ENCODE results near the gene TRIM41.

Gene TRIM41

DNA sequence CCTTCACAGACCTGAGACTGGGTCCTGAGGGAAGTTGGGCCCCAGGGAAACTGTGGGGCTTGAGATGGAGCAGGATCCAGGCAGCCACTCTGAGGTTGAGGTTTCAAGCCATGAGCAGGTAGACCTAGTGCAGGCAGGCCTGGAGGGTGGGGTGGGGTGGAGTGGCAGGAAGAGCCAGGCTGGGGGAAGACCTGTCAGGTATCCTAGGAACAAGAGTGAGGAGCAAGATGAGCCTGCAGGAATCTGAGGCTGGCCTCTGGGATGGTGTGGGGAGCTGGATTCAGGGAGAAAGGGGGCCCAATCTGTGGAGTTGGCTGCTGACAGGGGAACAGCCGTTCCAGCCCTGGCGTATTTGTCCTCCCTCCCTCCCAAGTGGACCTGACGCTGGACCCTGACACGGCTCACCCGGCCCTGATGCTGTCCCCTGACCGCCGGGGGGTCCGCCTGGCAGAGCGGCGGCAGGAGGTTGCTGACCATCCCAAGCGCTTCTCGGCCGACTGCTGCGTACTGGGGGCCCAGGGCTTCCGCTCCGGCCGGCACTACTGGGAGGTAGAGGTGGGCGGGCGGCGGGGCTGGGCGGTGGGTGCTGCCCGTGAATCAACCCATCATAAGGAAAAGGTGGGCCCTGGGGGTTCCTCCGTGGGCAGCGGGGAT is 10.8 kb downstream of the TRIM41 start:
- no peak for FAIRE-seq

DNA sequence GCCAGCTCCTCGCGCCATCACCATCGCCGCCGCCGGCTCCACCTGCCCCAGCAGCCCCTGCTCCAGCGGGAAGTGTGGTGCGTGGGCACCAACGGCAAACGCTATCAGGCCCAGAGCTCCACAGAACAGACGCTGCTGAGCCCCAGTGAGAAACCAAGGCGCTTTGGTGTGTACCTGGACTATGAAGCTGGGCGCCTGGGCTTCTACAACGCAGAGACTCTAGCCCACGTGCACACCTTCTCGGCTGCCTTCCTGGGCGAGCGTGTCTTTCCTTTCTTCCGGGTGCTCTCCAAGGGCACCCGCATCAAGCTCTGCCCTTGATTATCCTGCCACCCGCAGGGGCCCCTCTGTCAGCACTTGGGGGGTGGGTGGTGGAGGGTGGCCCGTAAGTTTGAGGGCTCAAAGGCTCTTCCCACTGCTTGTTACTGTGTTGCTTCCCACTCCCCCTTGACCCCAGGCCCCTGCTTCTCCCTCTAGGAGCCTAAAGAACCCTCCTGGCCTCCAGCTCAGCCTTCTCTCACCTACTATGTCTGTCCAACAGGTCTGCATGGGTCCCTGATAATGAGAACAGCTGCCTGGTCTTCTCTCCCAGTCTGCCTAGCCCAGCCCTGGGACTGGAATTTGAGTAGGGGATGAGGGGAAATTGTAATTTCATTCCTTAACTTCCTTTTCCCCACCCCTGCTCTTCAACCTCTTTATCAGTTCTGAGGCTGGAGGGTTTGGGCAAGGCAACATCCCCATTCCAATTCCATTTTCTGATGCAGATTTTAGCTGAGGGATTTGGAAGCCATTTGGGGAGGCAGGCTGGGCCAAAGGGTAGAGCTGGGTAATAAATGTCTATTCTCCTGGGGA is 11.6 kb downstream of the TRIM41 start:
- no peak for FAIRE-seq

DNA sequence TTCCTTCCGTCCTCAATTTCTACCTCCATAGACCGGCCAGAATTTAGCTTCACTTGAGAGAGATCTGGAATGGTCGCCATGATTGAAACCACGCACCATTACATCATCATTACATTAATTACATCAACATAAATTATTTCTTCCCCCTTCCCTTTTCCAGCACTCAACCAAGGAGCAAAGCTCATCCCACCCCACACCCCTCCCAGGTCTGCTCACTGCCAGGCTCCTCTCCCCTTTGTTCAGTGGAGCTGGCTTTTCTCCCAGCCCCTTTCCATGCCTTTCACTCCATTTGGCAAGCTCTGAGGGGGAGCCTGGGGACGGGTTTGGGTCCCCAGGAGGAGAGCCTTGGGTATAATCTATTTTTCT is 12.2 kb downstream of the TRIM41 start:
- FAIRE-seq: no peak

DNA sequence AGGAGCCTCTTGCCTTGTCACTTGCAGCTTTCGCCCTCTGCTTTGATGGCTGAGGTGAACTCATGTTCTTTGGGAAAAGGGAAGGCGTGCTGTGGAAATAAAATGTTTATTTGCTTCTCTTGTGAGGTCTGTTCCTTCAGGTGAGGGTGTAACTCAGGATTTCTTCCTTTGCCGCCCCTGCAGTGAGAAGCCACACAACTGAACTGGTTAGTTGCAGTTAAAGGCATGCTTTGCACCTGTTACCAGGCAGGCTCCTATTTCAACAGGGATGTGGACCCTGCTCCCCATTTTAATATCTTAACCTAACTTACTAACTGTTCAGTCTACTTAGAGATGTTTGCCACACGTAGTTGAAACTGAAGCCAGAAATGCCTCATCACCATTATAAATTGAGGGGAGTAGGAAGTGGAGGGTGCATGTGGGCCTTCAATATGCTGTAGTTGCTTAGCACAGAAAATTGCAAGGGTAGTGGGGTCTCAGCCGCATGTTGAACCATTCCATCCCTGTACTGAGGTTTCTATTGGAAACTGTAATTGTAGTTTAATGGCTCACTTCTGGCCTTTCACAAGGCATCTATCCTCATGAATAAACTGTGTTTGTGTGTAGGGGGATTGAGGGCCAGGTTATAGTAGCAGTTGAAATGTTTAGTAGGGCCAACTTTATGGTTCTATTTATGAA is 12.7 kb downstream of the TRIM41 start:
- no peak for FAIRE-seq

DNA sequence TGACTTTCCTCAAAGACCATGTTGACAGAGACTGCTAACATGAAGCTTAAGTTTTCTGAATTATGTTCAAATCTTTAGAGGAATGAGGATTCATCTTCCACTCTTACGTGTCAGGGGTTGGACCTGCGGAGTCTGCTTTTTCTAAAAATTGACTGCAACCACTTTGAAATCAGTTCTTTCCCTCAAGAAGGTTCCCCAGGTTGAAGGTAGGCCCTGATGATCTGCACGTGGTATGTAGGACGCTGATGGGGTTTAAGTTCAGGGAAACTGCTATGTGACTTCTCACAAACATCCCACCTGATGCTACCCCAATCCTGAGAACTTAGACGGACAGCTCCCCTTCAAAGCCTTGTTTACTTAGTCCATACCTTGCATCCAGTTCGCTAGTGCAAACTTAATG is 13.4 kb downstream of the TRIM41 start:
- FAIRE-seq: no peak

DNA sequence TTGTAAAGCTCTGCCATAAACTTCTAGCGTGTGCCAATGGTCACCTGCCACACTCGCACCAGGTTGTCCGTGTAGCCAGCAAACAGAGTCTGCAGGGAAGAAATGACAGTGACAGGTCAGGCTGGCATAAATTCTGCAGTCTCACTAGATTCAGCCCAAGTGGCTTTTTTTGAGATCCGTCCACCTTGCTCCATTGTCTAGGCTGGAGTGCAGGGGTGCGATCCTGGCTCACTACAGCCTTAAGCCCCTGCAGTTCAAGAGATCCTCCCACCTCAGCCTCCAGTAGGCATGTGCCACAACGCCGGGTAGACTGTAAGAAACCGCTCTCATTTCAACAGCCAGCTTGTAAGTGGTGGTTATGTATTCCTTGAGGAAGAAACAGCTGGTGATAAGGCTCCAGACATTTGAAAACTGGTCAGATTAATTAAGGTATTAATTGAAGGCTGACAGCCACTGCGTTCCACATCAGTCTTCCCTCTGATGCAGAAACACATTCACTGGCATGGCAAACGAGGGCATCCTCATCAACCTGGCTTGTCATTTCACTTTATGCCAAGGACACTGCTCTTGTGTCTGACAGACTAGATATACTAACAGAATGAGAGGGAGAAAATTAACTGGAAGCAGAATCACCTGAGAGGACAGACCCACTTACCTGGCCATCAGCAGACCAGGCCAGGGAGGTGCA is 14.0 kb downstream of the TRIM41 start:
- no peak for FAIRE-seq

DNA sequence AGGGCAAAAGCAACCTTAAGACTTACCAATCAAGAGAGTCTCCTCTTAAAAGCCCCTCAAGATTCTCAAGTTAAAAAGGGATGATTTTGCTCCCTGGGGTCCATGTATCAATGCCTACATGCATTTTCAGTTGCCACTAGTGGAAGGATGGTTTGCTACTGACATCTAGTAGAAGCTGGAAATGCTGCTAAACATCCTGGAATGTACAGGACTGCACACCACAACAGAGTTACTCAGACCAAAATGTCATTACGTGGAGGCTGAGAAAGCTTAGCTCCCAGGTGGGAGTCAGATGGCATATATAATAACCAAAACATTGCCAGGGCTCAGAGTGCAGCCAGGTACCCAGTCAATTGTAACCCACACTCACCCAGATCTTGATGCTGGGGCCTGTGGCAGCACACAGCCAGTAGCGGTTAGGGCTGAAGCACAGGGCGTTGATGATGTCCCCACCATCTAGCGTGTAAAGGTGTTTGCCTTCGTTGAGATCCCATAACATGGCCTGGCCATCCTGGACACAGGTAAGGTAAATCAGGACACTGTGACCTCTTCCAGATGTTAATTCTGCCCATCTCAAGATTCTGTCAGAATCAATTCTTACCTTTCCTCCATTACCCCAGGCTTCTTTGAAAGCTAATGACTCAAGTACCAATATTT is 14.8 kb downstream of the TRIM41 start:
- no peak for FAIRE-seq

DNA sequence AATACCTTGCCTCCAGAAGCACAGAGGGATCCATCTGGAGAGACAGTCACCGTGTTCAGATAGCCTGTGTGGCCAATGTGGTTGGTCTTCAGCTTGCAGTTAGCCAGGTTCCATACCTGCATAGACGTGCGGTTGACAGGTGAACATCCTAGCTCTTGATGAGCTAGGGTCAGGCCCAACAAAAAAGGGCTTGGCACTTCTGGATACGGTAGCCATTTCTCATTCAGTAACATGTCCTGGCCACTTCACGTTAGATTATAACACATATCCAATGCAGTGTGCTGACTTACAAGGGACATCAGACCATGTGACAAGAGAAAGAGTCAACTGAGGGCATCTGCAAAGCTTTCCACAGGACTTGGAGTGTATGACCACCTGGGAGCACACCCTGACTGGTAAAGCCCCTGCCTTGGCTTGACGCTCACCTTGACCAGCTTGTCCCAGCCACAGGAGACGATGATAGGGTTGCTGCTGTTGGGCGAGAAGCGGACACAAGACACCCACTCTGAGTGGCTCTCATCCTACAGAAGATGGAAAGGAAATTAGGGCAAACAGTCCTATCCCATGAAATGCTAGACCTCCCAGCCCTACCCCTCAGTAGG is 16.1 kb downstream of the TRIM41 start:
- no peak for FAIRE-seq

DNA sequence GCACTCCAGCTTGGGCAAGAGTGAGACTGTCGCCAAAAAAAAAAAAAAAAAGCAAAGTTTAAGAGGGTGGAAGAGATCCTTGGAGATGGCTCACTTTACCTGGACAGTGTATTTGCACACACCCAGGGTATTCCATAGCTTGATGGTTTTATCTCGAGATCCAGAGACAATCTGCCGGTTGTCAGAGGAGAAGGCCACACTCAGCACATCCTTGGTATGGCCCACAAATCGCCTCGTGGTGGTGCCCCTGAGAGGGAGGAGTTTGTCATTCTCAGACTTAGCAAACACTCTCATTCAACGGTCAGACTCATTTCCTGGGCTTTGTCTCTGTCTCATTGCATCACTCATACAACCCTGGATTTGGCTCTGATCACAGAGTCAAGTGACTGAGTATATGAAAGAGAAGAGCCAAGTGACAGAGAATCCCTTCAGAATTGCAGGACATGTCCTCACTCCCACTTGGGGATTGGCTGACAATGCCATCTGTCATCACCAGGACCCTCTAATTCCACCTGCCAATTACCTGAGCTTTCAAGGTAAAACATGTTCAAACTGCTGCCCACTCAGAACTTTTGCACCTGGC is 18.4 kb downstream of the TRIM41 start:
- no peak for FAIRE-seq

DNA sequence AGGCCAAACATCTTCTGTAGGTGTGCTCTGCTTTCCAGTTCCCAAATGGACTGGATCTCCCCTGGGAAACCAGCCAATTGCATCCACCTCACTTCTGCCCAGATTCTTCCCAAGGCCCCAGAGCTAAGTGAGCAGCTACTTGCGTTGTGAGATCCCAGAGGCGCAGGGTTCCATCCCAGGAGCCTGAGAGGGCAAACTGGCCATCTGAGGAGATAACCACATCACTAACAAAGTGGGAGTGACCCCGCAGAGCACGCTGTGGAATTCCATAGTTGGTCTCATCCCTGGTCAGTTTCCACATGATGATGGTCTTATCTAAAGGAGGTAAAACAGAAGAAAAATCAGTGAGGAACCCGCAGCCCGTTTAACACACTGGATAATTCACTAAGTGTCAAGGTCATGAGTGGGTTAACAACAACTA is 19.0 kb downstream of the TRIM41 start:
- no peak for FAIRE-seq

DNA sequence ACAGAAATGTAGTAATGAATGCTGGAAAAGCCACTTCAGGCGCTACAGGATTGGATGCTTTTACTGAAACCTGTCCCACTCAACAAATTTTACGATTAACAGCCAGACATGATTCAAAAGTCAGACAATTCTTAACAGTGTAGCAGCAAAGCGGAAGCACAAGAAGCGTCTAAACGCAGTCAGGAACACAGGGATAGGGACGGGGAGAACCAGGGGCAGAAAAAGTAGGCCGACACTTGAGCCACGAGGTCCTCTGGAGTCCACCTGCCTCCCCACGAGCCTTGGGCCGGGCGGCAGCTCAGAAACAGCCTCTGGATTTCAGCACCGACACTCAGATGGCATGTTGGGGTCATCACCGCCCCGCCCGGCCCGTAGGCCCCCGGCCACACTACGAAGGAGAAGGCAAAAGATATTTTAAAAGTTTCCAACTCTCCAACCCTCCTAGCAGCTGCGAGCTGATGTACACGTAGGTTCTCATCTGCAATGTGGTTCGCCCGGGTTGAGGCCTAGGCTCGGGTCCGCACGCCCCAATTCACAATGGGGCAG is 20.0 kb downstream of the TRIM41 start:
- FAIRE-seq: no peak

DNA sequence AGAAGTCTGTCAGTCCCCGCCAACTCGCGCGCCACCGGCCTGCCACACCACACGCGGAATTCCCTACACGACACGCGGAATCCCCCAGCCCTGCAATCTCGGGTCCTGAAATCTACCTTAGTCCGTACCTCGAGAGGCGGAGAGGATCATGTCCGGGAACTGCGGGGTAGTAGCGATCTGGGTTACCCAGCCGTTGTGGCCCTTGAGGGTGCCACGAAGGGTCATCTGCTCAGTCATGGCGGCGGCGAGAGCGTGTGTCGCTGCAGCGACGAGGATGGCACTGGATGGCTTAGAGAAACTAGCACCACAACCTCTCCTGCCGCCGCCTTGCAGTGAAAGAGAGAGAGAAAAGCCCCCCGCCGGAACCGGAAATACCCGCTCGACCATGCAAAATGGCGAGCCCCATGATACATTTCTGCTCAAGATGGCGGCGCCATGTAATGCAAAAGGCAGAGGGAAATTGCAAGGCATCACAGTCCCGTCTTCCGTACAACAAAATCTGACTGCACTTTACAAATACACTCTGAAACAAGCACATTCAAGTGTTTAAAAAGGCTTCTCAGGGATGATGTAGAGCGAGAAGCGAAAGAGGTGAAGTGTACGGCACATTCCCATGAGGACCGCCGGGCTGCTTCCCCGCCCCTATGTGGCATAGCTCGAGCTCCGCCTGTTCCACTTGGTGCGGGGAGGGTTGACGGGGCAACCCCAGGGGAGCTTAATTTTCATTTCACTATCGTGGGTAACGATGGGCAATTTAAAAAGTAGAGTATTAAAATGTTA is 20.7 kb downstream of the TRIM41 start, which contains the start of gene RACK1:
TSS of gene RACK1 (minus strand) at position 343 of the 780 bp plus-strand sequence. CDS start at position 237, 106 bp downstream.
- no peak for FAIRE-seq

DNA sequence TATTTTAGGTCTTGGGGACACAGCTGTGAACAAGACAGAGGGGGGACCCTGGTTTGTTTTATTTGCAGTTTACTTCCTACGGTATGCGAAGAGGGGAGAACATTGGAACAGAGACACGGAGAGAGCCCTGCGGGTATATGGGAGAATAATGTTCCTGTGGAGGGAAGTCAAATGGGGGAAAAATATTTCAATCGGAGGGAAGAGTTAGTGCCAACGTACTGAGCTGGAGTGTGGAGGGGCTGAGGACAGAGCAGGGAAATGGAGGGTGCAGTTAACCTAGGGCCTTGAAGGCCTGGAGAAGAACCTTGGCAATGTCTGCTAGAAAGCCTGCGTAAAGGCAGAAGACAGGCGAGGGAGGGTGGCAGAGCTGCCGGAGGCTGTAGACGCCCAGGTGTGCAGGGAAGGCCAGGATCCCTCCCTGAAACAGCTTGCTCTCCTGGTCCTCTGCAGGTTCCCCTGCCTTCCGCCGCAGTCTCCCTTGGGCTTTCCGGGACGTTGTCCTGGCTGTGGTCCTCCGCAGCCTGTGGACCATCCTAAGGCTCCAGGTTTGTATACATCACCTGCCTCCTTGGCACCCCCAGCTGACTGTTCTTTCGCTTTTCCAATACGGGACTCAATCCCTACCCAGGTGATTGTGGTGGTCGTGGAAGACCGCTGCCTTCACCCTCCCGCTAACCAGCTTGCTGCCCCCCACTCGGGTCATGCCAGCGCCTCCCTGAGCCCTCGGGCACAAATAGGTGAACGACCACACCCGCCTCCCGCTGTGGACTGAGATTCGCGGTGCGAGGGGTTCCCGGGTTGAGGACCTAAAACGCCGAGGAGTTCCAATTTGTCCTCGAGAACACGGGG is 22.6 kb downstream of the TRIM41 start:
- FAIRE-seq: no peak

DNA sequence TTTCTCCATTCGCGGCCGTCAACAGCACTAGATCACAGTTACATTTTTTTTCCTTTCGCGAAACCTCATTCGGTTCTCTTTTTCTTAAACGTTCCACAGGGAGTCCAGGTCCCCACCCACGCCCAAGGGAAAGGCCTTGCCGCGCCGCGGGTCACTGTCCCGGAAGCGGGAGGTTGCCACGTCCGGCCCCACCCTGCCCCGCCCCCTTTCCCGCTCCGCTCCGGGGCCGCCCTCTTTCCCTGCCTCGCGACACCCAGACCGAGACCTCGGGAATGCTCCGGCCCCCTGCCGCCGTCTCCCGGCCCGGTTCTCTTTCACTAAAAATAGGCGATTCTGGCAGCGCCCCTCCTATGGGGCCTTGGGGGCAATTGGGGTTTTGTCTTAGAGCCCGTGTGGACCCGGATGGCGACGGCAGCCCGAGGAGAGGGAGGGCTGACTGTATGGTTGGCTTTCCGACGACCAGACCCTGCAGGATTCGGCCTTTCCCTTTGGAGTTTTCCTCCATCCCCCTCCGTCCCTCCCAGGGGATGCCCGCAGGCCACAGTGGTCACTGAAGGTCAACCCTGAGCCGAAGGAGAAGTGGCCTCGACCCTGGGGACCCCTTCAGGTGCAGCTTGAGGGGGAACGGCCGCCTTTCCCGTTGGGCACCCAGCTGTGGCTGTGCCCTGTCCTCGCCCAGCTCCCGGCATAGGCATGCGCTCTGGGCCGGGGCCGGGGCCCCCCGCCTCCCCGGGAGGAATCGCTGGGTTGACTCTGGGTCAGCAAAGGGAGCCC is 23.4 kb downstream of the TRIM41 start:
- FAIRE-seq: no peak

DNA sequence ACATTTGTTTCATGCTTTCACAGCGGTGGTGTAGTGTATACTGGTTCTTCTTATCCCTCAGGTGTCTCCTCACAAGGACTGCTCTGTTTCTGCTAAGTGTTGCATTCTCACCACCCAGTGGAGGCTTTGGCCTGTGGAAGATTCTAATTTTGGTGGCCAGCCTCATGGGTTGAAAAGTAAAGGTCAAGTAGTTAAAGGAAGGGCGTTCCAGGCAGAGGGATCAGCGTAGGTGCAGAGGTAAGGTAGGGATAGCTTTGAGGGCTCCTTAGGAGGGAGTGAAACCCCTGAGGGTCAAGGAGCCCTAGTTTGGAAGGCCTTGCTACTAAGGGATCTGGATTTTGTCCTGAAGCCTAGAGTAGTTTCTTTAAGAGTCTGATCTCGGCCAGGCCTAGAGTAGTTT is 25.2 kb downstream of the TRIM41 start:
- FAIRE-seq: no peak

DNA sequence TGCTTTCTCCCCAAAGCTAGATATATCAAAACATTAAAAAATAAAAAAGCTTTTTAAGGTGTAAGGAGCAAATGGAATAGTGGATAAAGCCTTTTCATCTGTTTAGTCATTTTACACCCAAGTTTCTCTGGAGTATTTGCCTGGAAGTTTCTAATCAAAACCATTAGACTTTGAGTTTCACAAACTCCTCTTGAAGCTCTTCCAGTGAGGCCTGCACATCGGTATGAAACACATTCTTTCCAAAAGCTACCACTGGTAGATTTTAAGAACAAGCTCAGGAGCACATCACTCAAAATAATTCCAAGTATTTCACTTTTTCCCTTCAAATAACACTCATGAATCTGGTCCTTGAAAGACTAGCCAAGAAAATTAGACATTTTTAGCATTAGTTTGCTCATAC is 32.2 kb downstream of the TRIM41 start:
- no peak for FAIRE-seq

DNA sequence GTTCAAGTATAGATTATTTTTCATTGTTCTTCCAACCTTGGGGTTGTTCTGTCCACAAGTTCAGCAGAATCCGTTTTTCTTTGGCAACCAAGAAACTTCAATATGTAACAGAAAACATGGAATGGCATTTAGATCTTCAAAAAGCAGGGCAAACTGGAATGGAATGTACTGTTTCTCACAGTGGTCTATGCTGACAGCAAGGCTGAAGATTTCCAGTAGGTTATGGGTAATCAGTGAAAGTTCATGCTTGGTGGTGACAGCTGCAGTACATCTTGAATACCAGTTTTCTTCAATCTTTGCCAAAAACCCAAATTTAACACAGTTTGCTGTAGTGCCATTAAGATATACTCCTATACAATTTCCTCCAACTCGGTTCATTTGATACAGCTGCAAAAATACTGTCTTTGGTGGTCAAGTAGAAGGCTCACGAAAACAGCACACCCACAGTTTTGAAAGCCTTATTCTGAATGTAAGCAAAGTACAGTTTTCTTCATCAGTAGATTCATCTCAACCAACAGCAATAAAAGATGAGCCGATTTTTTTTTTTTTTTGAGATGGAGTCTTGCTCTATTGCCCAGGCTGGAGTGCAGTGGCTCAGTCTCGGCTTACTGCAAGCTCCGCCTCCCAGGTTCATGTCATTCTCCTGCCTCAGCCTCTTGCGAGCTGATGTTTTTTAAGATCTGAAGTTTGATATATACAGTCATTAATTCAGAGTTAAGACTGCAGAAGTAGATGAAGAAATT is 32.9 kb downstream of the TRIM41 start:
- no peak for FAIRE-seq

DNA sequence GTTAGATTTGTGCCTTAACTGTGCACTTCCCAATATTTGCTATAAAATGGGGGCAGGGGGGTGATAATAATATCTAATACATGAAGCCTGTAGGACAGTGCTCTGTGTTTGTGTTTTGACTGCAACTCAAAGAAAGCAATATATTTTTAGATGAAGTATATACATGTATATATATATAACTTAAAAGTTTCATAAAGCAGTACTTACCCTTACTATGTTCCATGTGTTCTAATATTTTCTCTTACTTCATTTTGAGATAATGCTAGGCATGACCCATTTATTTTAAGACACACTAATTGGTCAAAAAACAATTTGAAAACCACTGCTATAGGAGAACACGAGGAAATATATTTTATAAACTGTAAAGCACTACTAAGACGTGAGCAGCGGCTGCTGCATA is 35.5 kb downstream of the TRIM41 start:
- no peak for FAIRE-seq
